GM19455 (cell line): Measurements from ENCODE around the gene TH.

Experiments
- ATAC-seq: cut with Tn5 transposase; IDR thresholded peaks from one replicate; pipeline ENCODE4 v1.9.1; 2021; ENCODE audit not compliant: unreplicated experiment

Gene TH

DNA sequence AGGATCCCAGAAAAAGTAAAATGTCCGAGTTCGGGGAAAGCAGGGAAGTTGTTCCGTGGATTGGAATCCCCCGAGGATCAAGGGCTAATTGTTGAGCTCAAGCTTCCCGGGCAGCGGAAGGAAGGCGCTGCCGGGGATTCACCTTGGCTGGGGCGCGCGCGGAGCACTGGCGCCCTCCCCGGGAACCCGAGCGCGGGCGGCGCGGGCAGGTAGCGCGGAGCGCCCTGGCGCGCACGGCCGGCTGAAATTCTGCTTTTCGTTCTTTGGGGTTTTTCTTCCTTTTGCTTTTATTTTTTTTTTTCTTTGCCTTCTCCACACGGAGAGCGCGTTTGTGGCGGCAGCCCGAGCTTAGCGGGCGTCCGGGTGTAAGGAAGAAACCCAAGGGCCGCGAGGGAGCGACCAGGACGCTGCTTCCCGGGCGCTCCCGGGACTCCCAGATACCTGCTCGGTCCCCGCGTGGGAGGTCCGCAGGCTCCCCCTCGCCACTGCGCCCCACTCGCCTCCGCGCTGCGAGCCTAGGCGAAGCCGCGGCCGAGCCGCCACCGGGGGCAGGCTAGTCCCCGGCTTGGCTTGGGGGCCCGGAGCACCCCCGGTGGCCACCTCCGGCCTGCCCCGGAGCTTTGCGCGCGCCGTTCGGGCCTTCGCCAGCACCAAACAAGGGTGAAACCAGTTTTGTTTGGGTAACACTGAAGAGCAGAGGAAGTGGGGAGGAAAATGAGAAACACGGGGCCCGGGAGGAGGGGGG is 27.6 kb downstream of the TH start:
- ATAC-seq = no peak

- no peak for ATAC-seq
These were observed 28.2 kb downstream of the TH start for GRCh38 chr11:2143477-2143798.

- no peak for ATAC-seq
These were observed 28.8 kb downstream of the TH start for GRCh38 chr11:2142762-2143202.

DNA sequence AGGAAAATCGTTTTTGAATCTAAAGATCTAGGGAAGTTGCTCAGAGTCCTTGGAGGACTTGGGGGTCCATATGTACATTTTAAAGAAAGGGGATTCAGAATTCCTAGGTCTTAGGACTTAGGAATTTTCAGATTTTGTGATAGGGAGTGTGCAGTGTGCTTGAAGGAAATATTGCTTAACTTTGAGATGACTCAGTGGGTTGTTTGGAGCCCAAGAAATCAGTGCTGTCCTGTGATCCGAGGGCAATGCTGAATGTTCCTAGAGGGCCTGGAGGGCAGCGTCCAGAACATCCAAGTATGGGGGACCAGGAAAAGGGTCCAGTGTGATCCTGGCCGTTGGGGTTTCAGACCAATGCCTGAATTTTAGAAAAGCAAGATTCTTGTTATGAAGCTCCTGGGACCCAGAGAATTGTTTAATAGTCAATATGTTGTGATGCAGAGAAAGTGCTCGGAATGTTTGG is 29.3 kb downstream of the TH start:
- no peak for ATAC-seq

GRCh38 chr11:2140411-2141400 is 30.9 kb downstream of the TH start:
- ATAC-seq = no peak

DNA sequence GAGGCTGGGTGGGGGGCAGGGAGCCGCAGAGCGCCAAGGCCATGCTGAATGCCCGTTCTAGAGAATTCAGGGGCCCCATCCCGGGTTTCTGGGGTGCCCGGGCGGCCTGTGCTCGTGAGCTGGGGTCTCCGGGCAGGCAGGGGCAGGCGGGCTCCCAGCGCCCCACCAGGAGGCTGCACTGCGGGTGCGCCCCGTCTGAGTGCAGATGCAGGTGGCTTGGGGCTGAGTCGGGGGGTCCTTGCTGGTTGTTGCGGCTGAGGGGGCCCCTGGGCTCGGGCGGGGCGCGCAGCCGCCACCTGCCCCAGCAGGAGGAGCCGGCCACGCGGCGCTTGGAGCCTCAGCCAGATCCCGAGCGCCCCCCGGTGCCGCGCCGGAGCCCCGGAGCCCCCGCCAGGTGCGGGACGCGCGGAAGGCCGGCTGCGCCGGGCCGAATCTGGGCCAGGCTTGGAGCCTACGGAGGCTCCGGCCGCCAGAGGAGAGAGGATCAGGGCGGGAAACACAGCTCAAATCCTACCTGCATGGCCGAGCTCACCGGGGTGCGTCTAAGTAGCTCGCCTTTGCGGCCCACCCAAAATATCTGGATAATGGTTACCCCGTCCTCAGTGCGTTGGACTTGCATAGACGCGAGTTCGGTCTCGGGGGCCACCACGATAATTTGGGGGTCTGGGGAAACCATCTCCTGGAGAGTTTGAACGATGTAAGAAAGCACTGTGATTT is 31.8 kb downstream of the TH start:
- no peak for ATAC-seq

- ATAC-seq = no peak
These were observed 32.5 kb downstream of the TH start, which contains the start of gene IGF2 for GRCh38 chr11:2139123-2139521. Gene IGF2, minus strand, starts transcription at chr11:2139389. Its CDS starts 3,866 bp downstream, at chr11:2135523.

DNA sequence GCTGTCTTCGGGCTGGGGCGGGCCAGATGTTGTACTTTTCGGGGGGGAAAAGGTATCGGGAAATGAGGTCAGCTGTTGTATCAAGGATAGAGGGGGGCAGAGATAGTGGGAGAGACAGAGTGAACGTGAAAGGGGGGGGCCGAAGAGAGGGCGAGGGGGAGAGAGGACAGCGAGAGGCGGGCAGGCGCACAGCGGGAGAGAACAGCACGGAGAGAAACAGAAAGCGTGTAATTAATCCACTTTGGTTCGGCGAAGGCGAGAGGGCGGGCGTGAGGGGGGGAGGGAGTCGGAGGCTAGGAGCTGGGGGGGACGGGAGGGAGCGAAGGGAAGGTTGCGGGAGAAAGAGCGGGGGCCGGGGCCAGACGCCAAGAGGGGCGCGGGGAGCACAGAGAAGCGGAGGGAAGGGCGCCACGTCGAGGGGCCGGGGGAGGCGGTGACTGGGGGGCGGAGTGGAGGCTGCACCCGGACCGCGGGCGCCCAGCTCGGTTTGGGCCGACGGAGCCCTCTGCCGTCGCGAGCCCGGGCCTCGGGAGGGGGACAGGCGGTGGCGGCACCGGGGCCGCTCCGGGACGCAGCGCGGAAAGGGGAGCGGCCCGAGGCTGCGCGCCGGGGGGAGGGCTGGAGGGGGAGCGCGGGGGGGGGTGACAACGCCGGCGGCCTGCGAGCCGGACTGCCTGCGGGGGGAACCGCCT is 33.0 kb downstream of the TH start:
- ATAC-seq = no peak

- no peak for ATAC-seq
These were observed 33.6 kb downstream of the TH start for GRCh38 chr11:2138068-2138430.

DNA sequence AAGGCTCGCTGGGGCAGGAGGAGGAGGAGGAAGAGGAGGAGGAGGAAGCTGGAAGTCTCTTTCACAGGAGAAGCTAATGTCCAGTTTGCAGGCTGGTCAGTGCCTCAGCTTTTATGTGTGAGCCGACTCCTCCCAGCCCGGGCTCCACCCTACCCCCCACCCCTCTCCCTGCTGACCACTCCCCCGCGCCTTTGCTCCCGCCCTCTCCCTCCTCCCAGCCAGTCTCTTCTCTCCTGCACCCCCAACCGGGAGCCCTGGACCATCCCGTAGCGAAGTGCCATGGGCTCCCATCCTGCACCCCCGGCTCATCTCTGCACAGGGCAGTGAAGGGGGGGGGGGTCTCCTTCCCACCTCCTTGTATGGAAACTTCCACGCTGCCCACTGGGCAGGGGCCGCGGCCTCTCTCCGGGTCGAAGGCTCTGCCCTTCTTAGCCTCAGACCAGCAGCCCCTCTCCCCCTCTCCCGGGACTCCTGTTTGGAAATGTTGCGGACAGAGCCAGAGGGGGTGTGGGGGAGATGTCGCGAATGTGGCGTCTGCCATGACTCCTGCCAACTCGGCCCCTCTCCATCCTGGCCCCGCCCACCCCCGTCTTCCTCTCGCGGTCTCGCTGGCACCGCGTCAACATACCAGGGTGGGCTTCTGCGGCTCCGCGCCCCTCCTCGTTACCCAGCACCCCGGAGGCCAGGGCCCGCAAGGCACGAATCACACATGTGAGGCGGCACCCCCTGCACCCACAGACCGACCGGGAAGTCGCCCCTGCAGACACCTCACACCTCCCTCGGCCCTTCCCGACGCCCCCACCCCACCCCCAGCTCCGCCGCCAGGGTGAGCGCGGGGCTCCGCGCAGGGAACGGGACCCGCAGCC is 34.2 kb downstream of the TH start:
- no peak for ATAC-seq

DNA sequence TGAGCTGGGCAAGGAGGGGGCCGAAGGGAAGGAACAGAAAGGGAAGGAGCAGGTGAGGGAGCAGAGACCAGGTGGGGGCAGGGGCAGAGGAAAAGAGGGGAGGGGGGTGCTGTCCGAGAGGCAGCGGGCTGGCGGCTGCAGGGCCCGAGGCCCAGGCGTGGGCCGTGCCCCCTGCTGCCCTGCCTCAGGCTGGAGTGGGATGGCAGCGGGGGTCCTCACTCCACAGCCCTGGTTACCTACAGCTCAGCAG is 34.7 kb downstream of the TH start:
- ATAC-seq = no peak

DNA sequence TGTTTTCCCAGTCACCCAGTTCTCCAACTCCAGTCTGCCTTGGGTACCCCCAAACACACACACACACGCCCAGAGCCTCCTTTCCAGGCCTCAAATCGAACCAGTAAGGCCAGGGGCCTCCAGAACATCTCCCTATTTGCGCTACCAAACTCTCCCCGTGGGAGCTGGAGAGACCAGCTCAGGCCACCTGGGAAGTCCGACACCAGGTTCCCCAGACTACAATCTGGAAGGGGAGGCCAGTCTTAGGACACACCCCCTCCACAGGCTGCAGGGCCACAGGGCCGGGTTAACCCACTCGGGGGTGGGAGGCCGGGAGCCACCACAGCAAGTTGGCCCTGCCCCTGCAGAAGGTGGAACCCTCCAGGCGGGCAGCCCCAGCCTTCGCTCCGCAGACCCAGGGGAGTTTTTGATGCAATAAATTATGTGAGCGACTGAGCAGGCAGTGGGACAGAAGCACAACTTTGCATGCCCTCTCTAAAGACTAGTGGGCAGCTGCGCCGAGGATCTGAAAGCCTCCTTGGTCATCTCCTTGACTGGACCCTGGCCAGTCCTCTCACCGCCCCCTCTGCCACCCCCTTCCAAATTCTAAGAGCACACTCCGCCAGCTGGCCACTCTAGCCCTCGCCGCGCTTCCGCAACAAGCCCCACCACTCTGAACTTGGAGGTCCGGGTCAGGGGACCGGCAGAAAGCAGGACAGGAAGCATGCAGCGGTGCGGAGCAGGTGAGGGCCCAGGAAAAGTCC is 35.2 kb downstream of the TH start:
- ATAC-seq = no peak

- no peak for ATAC-seq
These were observed 35.9 kb downstream of the TH start for GRCh38 chr11:2135648-2136201.

GRCh38 chr11:2135018-2135569 is 36.5 kb downstream of the TH start:
- ATAC-seq = no peak

DNA sequence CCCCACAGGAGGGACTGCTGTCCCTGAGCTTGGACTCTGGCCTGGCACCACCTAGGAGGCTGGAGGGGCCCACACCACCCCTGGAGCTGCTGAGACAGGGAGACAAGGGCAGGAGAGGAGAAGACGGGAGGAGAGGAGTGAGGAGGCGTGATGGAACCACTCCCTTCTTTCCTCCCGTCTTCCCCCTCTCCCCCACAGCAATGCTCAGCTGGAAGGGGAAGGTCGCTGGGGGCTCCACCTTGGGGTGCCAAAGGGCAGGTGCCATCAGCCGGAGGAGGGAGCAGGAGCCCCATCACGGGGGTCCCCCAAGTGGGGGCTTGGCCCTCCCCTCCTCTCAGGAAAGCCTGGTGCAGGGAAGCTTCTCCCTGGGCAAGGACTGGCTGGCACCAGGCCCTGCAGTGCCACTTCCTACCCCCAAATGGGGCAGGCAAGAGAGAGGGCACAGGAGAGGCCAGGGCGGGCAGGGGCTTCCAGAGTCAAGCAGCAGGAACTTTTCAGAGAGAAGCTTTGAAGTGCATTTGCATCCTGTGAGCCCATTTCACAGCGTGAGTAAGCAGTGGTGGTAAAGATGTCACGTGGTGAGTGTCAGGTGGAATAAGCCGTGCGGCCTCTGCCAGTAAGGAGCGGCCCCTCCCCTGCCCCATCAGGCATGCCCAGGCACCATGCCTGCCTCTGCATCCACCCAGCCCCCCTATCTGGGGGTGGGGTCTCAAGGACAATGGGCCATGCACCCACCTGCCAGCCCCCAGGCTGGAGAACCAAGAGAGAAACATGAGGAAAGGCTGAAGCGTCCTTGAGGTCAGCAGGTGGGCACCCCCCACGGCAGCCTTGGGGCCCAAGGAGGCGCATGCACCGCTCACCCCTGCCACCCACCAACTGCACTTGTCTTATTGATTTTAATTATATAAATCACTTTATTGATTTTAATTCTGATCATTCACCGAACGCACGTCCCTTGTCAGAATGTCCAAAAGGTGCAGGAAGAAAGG is 37.3 kb downstream of the TH start:
- no peak for ATAC-seq

DNA sequence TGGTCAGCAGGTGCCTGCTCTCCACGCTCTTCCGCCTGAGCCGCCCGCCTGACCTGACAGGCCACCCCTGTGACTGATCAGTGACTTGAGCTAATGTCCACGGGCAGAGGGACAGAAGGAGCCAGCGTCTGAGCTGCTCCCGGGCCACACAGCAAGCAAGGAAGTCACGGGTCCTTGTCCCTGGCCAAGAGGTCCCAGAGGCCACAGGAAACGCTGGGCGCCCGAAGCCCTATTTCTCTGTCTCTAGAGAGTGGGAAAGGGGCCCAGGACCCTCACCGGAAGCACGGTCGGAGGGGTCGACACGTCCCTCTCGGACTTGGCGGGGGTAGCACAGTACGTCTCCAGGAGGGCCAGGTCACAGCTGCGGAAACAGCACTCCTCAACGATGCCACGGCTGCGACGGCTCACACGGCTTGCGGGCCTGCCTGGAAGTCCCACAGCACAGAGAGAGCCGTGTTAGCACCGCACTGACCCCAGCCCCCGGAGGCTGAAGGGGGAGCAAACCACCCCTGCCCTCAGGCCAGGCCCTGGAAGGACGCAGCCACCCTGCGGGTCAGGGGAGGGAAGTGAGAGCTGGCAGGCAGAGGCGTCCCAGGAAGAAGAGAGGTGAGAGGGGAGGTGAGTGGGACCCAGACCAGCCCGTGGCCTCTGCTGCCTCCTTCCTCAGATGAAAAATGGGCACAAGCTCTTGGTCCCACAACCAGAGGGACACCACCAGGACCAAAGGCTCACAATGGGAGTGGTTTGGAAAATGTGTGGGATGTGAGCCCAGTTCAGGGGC is 38.2 kb downstream of the TH start:
- ATAC-seq = no peak

- no peak for ATAC-seq
These were observed 38.8 kb downstream of the TH start for GRCh38 chr11:2132874-2133240.
